Endothelial cell of umbilical vein (primary cell): ENCODE results near the gene PPP1R15B.

Experiments used
- CTCF ChIP-seq, 2 donors: IDR thresholded peaks; 1 replicate in 1 of 2; 2 replicates in 1 of 2; pipeline ENCODE4 v1.5.1; 2011; ENCODE audit warnings: low read length in 2 of 2, mild to moderate bottlenecking in 2 of 2, moderate library complexity in 2 of 2, control low read depth in 1 of 2, inconsistent platforms in 1 of 2, low read depth in 1 of 2; ENCODE audit not compliant: insufficient read depth in 1 of 2; ENCODE audit errors: extremely low read depth in 1 of 2
- EZH2 ChIP-seq: IDR thresholded peaks from 2 replicates; pipeline ENCODE4 v1.6.1; 2012; ENCODE audit warnings: borderline replicate concordance, low read depth, mild to moderate bottlenecking, moderate library complexity, low read length, inconsistent platforms; ENCODE audit not compliant: severe bottlenecking
- FOS ChIP-seq: IDR thresholded peaks from 2 replicates; pipeline ENCODE4 v1.6.1; 2011; ENCODE audit warnings: mild to moderate bottlenecking, low read length, moderate library complexity, borderline replicate concordance; ENCODE audit not compliant: insufficient read depth
- GATA2 ChIP-seq: IDR thresholded peaks from 2 replicates; pipeline ENCODE4 v1.7.0; 2011; ENCODE audit warnings: low read depth, mild to moderate bottlenecking, moderate library complexity, mixed read lengths, low read length; ENCODE audit not compliant: insufficient read length, insufficient read depth
- MYC ChIP-seq: IDR thresholded peaks from one replicate; pipeline ENCODE4 v1.6.1; 2011; ENCODE audit warnings: mild to moderate bottlenecking, low read depth, low read length
- POLR2A ChIP-seq: IDR thresholded peaks from 2 replicates; pipeline ENCODE4 v1.6.1; 2012; ENCODE audit warnings: low read depth, mild to moderate bottlenecking, control low read depth, low read length
- POLR2AphosphoS5 ChIP-seq: IDR thresholded peaks from 2 replicates; pipeline ENCODE4 v1.6.1; 2012; ENCODE audit warnings: low read depth, mild to moderate bottlenecking, control low read depth, low read length, moderate library complexity; ENCODE audit not compliant: insufficient read depth
- TF ChIP-seq, protein P1 (sequence below): IDR thresholded peaks from 2 replicates; pipeline ENCODE4 v1.6.1; 2011; ENCODE audit not compliant: insufficient read depth, insufficient read length

GRCh38 chr1:204448344-204448964, 36.8 kb upstream of the PPP1R15B start:
- TF ChIP-seq CTCF (IDR thresholded peaks at IDR 0.05; ENCODE audit: extremely low read depth in 1 of 2, insufficient read depth in 1 of 2, low read depth in 1 of 2, low read length in 2 of 2) (no peak), MYC (no peak), POLR2A (no peak), POLR2AphosphoS5 (no peak), FOS (no peak), EZH2 (no peak), GATA2 (no peak)
- TF ChIP-seq, protein P1, sequence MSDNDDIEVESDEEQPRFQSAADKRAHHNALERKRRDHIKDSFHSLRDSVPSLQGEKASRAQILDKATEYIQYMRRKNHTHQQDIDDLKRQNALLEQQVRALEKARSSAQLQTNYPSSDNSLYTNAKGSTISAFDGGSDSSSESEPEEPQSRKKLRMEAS: no peak
